GM18507 (cell line): ENCODE data around the gene ADAMTS12.
"Not testable (repeated sequence)": the region's sequence is repeated elsewhere in the genome, so short reads cannot be mapped to it uniquely, and the experiment has no call there.

Experiments used
- DNase-seq: peaks from one replicate; pipeline ENCODE4 v3.0.0; 2011; ENCODE audit warnings: low read depth; ENCODE audit not compliant: insufficient read length; ENCODE audit errors: extremely low spot score
- FAIRE-seq: peaks from 2 replicates; lab custom pipeline; 2011; peaks lifted over from hg19 to GRCh38; lab: Jason Lieb, UNC

ADAMTS12 gene

GRCh38 chr5:33921002-33921401, 29.2 kb upstream of the ADAMTS12 start:
- FAIRE-seq = no peak
- DNase-seq = no peak

GRCh38 chr5:33914844-33915243, 23.1 kb upstream of the ADAMTS12 start:
- DNase-seq, FAIRE-seq: not testable (repeated sequence)

GRCh38 chr5:33906248-33906647, 14.5 kb upstream of the ADAMTS12 start:
- DNase-seq, FAIRE-seq: not testable (repeated sequence)

- FAIRE-seq (no peak), DNase-seq (no peak)
These were observed 13.6 kb upstream of the ADAMTS12 start for GRCh38 chr5:33905381-33905780.

GRCh38 chr5:33903118-33903517, 11.3 kb upstream of the ADAMTS12 start:
- no peak for DNase-seq
- FAIRE-seq = no peak

- no peak for FAIRE-seq
- no peak for DNase-seq
These were observed 9.4 kb upstream of the ADAMTS12 start for GRCh38 chr5:33901156-33901555.

- DNase-seq (no peak), FAIRE-seq (no peak)
These were observed 2.8 kb upstream of the ADAMTS12 start for GRCh38 chr5:33894566-33894965.

GRCh38 chr5:33892620-33893137, 889 bp upstream of the ADAMTS12 start:
- no peak for DNase-seq
- no peak for FAIRE-seq

GRCh38 chr5:33891446-33891787, 373 bp downstream of the ADAMTS12 start:
- DNase-seq (no peak), FAIRE-seq (no peak)

- no peak for FAIRE-seq
These were observed 1.4 kb downstream of the ADAMTS12 start for GRCh38 chr5:33890131-33891032.

GRCh38 chr5:33888587-33888986, 3.2 kb downstream of the ADAMTS12 start:
- DNase-seq = no peak
- FAIRE-seq = no peak

More at GRCh38 chr5:33890131-33891032, 1.4 kb downstream of the ADAMTS12 start:
- no peak for DNase-seq

GRCh38 chr5:33887268-33887667, 4.5 kb downstream of the ADAMTS12 start:
- no peak for DNase-seq
- no peak for FAIRE-seq

GRCh38 chr5:33886283-33886682, 5.5 kb downstream of the ADAMTS12 start:
- DNase-seq = no peak
- no peak for FAIRE-seq

GRCh38 chr5:33885679-33886078, 6.1 kb downstream of the ADAMTS12 start:
- FAIRE-seq (no peak), DNase-seq (no peak)

- DNase-seq = no peak
- no peak for FAIRE-seq
These were observed 8.3 kb downstream of the ADAMTS12 start for GRCh38 chr5:33883482-33883881.

GRCh38 chr5:33880319-33880718, 11.5 kb downstream of the ADAMTS12 start:
- FAIRE-seq (no peak), DNase-seq (no peak)

GRCh38 chr5:33877449-33877848, 14.3 kb downstream of the ADAMTS12 start:
- FAIRE-seq = no peak
- DNase-seq = no peak

GRCh38 chr5:33867241-33867640, 24.5 kb downstream of the ADAMTS12 start:
- FAIRE-seq = no peak
- no peak for DNase-seq

- not testable (repeated sequence) for FAIRE-seq, DNase-seq
These were observed 32.6 kb downstream of the ADAMTS12 start for GRCh38 chr5:33859177-33859576.

GRCh38 chr5:33857037-33857436, 34.8 kb downstream of the ADAMTS12 start:
- peak; percentile 74 for FAIRE-seq
- DNase-seq = no peak

GRCh38 chr5:33855396-33855795, 36.4 kb downstream of the ADAMTS12 start:
- FAIRE-seq = no peak

More at GRCh38 chr5:33855396-33855795, 36.4 kb downstream of the ADAMTS12 start:
- no peak for DNase-seq
